Naive thymus-derived CD4-positive, alpha-beta T cell (primary cell): ENCODE results near the gene STAT5B. TPM values are rescaled to one million over a fixed set of nuclear protein-coding genes. Genes with fewer than 3 reads are reported as not detected.
"Not testable (repeated sequence)": the region's sequence is repeated elsewhere in the genome, so short reads cannot be mapped to it uniquely, and the experiment has no call there.

Source experiments
- ATAC-seq: fragments of 150-1000 bp; cut with Tn5 transposase; 2 replicates; pipeline ENCODE4 v1.10.0; 2021; ENCODE audit warnings: mild to moderate bottlenecking, moderate library complexity
- CTCF ChIA-PET: fragments of 350-600 bp; sonication (Branson Sonifier 250); formaldehyde crosslinking; loops from one replicate; lab custom pipeline; 2021; ENCODE audit warnings: antibody characterized with exemption; lab: Charles Lee
- POLR2A ChIA-PET: fragments of 350-600 bp; sonication (Branson Sonifier 250); formaldehyde crosslinking; loops from one replicate; lab custom pipeline; 2021; ENCODE audit warnings: antibody characterized with exemption, inconsistent platforms; lab: Charles Lee
- DNase-seq, 9 donors: peaks; one replicate each; pipeline versions ENCODE4 v3.0.0 to v3.0.0-alpha.2; 2020 to 2022; ENCODE audit warnings: mixed read lengths in 1 of 9
- H3K27ac ChIP-seq: one replicate; pipeline ENCODE4 v1.7.0; 2013; ENCODE audit warnings: mild to moderate bottlenecking, low read depth, low read length, moderate library complexity
- H3K27me3 ChIP-seq, 2 donors: one replicate each; pipeline ENCODE4 v1.7.0; 2013; ENCODE audit warnings: low read length in 2 of 2, mild to moderate bottlenecking in 2 of 2, moderate library complexity in 2 of 2; ENCODE audit not compliant: control insufficient read depth in 2 of 2, insufficient read depth in 2 of 2
- H3K36me3 ChIP-seq, 3 experiments: 1 replicate in 2 of 3; 2 replicates in 1 of 3; pipeline ENCODE4 v1.7.0; 2013; ENCODE audit warnings: low read length in 3 of 3, mild to moderate bottlenecking in 3 of 3, moderate library complexity in 1 of 3; ENCODE audit not compliant: insufficient read depth in 3 of 3, control insufficient read depth in 2 of 3
- H3K4me1 ChIP-seq, 2 donors: one replicate each; pipeline ENCODE4 v1.7.0; 2013; ENCODE audit warnings: low read length in 2 of 2, mild to moderate bottlenecking in 2 of 2, moderate library complexity in 1 of 2; ENCODE audit not compliant: control insufficient read depth in 2 of 2, insufficient read depth in 2 of 2
- H3K4me3 ChIP-seq: 2 replicates; pipeline ENCODE4 v1.7.0; 2013; ENCODE audit warnings: mild to moderate bottlenecking, low read length
- H3K9me3 ChIP-seq, 3 experiments: 1 replicate in 2 of 3; 2 replicates in 1 of 3; pipeline ENCODE4 v1.7.0; 2013; ENCODE audit warnings: low read length in 3 of 3; ENCODE audit not compliant: control insufficient read depth in 2 of 3
- H3K27ac Mint-ChIP-seq, 9 donors: one replicate each; pipeline ENCODE4 v1.8.0; 2020 to 2022; ENCODE audit warnings: mixed read lengths in 9 of 9, mild to moderate bottlenecking in 8 of 9, moderate library complexity in 5 of 9, inconsistent platforms in 2 of 9
- H3K27me3 Mint-ChIP-seq, 5 donors: one replicate each; pipeline ENCODE4 v1.8.0; 2021 to 2022; ENCODE audit warnings: mixed read lengths in 5 of 5, mild to moderate bottlenecking in 1 of 5
- H3K36me3 Mint-ChIP-seq, 5 donors: one replicate each; pipeline ENCODE4 v1.8.0; 2020 to 2022; ENCODE audit warnings: mixed read lengths in 5 of 5, mild to moderate bottlenecking in 3 of 5, inconsistent platforms in 1 of 5
- H3K4me1 Mint-ChIP-seq, 7 donors: one replicate each; pipeline ENCODE4 v1.8.0; 2020 to 2022; ENCODE audit warnings: mixed read lengths in 7 of 7, mild to moderate bottlenecking in 3 of 7, inconsistent platforms in 1 of 7
- H3K4me3 Mint-ChIP-seq, 10 donors: one replicate each; pipeline ENCODE4 v1.8.0; 2020 to 2022; ENCODE audit warnings: mild to moderate bottlenecking in 10 of 10, mixed read lengths in 10 of 10, moderate library complexity in 6 of 10, inconsistent platforms in 2 of 10
- H3K9me3 Mint-ChIP-seq, 11 donors: one replicate each; pipeline ENCODE4 v1.8.0; 2020 to 2022; ENCODE audit warnings: mixed read lengths in 11 of 11, mild to moderate bottlenecking in 4 of 11, inconsistent platforms in 1 of 11, moderate library complexity in 1 of 11
- intact Hi-C, 2 donors: fragments of 100-400 bp; cut with micrococcal nuclease; formaldehyde crosslinking; loops; one replicate each; pipeline ENCODE4 v1.15.1; 2023
- polyA plus RNA-seq, 2 donors: library from polyadenylated mRNA; unstranded; fragments of 300-500 nt; fragmentation: Illumina TruSeq; gene quantifications; one replicate each; pipeline ENCODE4 v1.2.3, GENCODE V29; 2021
- total RNA-seq, 6 experiments: library from RNA in 5 of 6; stranded (reverse) in 5 of 6; gene quantifications; 1 replicate in 5 of 6; 2 replicates in 1 of 6; pipeline ENCODE4 v1.2.3 and lab custom pipeline; 2021 to 2026

Gene STAT5B
- total and polyA plus RNA-seq, 7 experiments from 2014 or later = 98.0 to 192 (median 149) TPM

GRCh38 chr17:42317967-42318366 is 41.8 kb upstream of the STAT5B start:
- ChIA-PET POLR2A (interaction anchor here (0.7 to 2.5 kb wide), 5 partner anchors 9 to 79 kb away, joined by 3 to 16 read pairs (median 4); partner anchors contain the start of gene STAT3), CTCF (interaction anchor here (0.6 to 16.1 kb wide), 3 partner anchors 71 to 96 kb away, joined by 3 to 264 read pairs (median 8); partner anchors contain the start of gene STAT3)
- H3K9me3 ChIP-seq, H3K27ac ChIP-seq, H3K27me3 ChIP-seq, ATAC-seq, H3K4me3 ChIP-seq, H3K27me3 Mint-ChIP-seq, DNase-seq, H3K9me3 Mint-ChIP-seq: not testable (repeated sequence)
- Mint-ChIP-seq H3K4me3 (peak overlapping the region in 2 of 10 donors; percentile 11 to 18), H3K4me1 (peaks cover 42 to 90% (median 76%) of the 10 kb centered on the region in 7 donors), H3K27ac (peak overlapping the region in 7 of 9 donors; percentile 41 to 92 (median 79)), H3K36me3 (peaks cover 5 to 42% (median 14%) of the 10 kb centered on the region in 5 donors)
- Histone ChIP-seq H3K36me3 (peaks cover 0 to 31% (median 11%) of the 10 kb centered on the region in 3 experiments), H3K4me1 (peaks cover 10 to 63% of the 10 kb centered on the region in 2 donors)
- intact Hi-C loops = loop anchor here in 1 of 2 donors (10.0 kb wide), 2 partner anchors 303 to 357 kb away; partner anchors contain the start of genes DNAJC7 and PLEKHH3

- H3K36me3 ChIP-seq = peaks cover 0 to 27% (median 10%) of the 10 kb centered on the region in 3 experiments
- no peaks in the 10 kb centered on the region for H3K27me3 ChIP-seq
- intact Hi-C loops = loop anchor here in 1 of 2 donors (10.0 kb wide), 2 partner anchors 303 to 357 kb away; partner anchors contain the start of genes DNAJC7 and PLEKHH3
- no peak for ATAC-seq
- H3K9me3 Mint-ChIP-seq = no peaks in the 10 kb centered on the region
- peaks cover 5 to 38% (median 11%) of the 10 kb centered on the region in 5 donors for H3K36me3 Mint-ChIP-seq
- ChIA-PET CTCF (interaction anchor here (0.6 to 16.1 kb wide), 5 partner anchors 71 to 122 kb away, joined by 3 to 264 read pairs (median 3); partner anchors contain the start of gene STAT3), POLR2A (interaction anchor here (0.6 to 2.5 kb wide), 7 partner anchors 8 to 95 kb away, joined by 3 to 16 read pairs (median 3); partner anchors contain the start of gene STAT3)
- H3K9me3 ChIP-seq = no peaks in the 10 kb centered on the region
- peaks cover 42 to 89% (median 74%) of the 10 kb centered on the region in 7 donors for H3K4me1 Mint-ChIP-seq
- no peak for DNase-seq
- H3K27ac ChIP-seq = peak overlapping the region; percentile 0
- H3K4me3 Mint-ChIP-seq = peak overlapping the region in 4 of 10 donors; percentile 2 to 33 (median 18)
- no peaks in the 10 kb centered on the region for H3K27me3 Mint-ChIP-seq
- peaks cover 10 to 62% of the 10 kb centered on the region in 2 donors for H3K4me1 ChIP-seq
- H3K27ac Mint-ChIP-seq = peak overlapping the region; percentile 41 to 92 (median 79)
- H3K4me3 ChIP-seq = no peak overlapping the region
Measured at GRCh38 chr17:42317266-42317845, 41.2 kb upstream of the STAT5B start.

- Histone ChIP-seq H3K4me1 (peaks cover 14 to 63% of the 10 kb centered on the region in 2 donors), H3K4me3 (no peak overlapping the region), H3K36me3 (peaks cover 0 to 21% (median 4%) of the 10 kb centered on the region in 3 experiments), H3K9me3 (no peaks in the 10 kb centered on the region), H3K27ac (no peak overlapping the region), H3K27me3 (no peaks in the 10 kb centered on the region)
- Mint-ChIP-seq H3K4me3 (peak overlapping the region in 5 of 10 donors; percentile 15 to 44 (median 40)), H3K36me3 (peaks cover 5 to 32% (median 5%) of the 10 kb centered on the region in 5 donors), H3K9me3 (no peaks in the 10 kb centered on the region), H3K4me1 (peaks cover 41 to 87% (median 73%) of the 10 kb centered on the region in 7 donors), H3K27ac (peak overlapping the region; percentile 41 to 92 (median 85)), H3K27me3 (no peaks in the 10 kb centered on the region)
- ATAC-seq (no peak), DNase-seq (no peak)
- intact Hi-C loops = loop anchor here in 1 of 2 donors (10.0 kb wide), 2 partner anchors 302 to 358 kb away; partner anchors contain the start of genes DNAJC7 and PLEKHH3
- ChIA-PET POLR2A (interaction anchor here (0.5 to 6.8 kb wide), 6 partner anchors 14 to 154 kb away, joined by 3 to 38 read pairs (median 3); partner anchors contain the start of gene STAT3), CTCF (interaction anchor here (0.7 to 16.1 kb wide), 4 partner anchors 88 to 125 kb away, joined by 3 to 264 read pairs (median 28); no protein-coding TSS in a partner anchor)
Measured at GRCh38 chr17:42316755-42317154, 40.6 kb upstream of the STAT5B start.

GRCh38 chr17:42315402-42316156 is 39.4 kb upstream of the STAT5B start:
- H3K27me3 Mint-ChIP-seq = no peaks in the 10 kb centered on the region
- Histone ChIP-seq H3K4me3 (peak overlapping the region; percentile 27), H3K4me1 (peaks cover 16 to 75% of the 10 kb centered on the region in 2 donors), H3K36me3 (peaks cover 0 to 25% (median 4%) of the 10 kb centered on the region in 3 experiments), H3K9me3 (no peaks in the 10 kb centered on the region), H3K27ac (peak overlapping the region; percentile 59), H3K27me3 (no peaks in the 10 kb centered on the region)
- H3K9me3 Mint-ChIP-seq = no peaks in the 10 kb centered on the region
- DNase-seq (peak in 7 of 9 donors; percentile 47 to 75 (median 62)), ATAC-seq (peak; percentile 44)
- ChIA-PET POLR2A (interaction anchor here (1.2 to 9.1 kb wide), 6 partner anchors 10 to 172 kb away, joined by 3 to 88 read pairs (median 20); partner anchors contain the start of genes STAT3 and STAT5A), CTCF (interaction anchor here (0.6 to 16.1 kb wide), 7 partner anchors 10 to 213 kb away, joined by 3 to 264 read pairs (median 4); no protein-coding TSS in a partner anchor)
- peaks cover 0 to 33% (median 5%) of the 10 kb centered on the region in 5 donors for H3K36me3 Mint-ChIP-seq
- peak overlapping the region; percentile 55 to 94 (median 85) for H3K27ac Mint-ChIP-seq
- intact Hi-C loops = loop anchor here in 1 of 2 donors (2.0 to 10.0 kb wide), 3 partner anchors 67 to 359 kb away; partner anchors contain the start of genes DNAJC7 and PLEKHH3
- H3K4me3 Mint-ChIP-seq = peak overlapping the region; percentile 34 to 84 (median 66)
- H3K4me1 Mint-ChIP-seq = peaks cover 48 to 89% (median 79%) of the 10 kb centered on the region in 7 donors

- CTCF ChIA-PET = interaction anchor here (0.7 to 9.4 kb wide), 12 partner anchors 8 to 229 kb away, joined by 3 to 54 read pairs (median 4); partner anchors contain the start of gene STAT3
- peaks cover 51 to 90% (median 82%) of the 10 kb centered on the region in 7 donors for H3K4me1 Mint-ChIP-seq
- H3K27me3 Mint-ChIP-seq = no peaks in the 10 kb centered on the region
- Histone ChIP-seq H3K4me1 (peaks cover 13 to 68% of the 10 kb centered on the region in 2 donors), H3K36me3 (peaks cover 7 to 41% (median 8%) of the 10 kb centered on the region in 3 experiments), H3K27me3 (no peaks in the 10 kb centered on the region), H3K27ac (peak overlapping the region; percentile 69), H3K9me3 (no peaks in the 10 kb centered on the region), H3K4me3 (no peak overlapping the region)
- H3K36me3 Mint-ChIP-seq = peaks cover 0 to 31% (median 6%) of the 10 kb centered on the region in 5 donors
- H3K27ac Mint-ChIP-seq = peak overlapping the region; percentile 62 to 94 (median 85)
- intact Hi-C loops = loop anchor here (1.0 to 10.0 kb wide), 8 partner anchors 8 to 361 kb away; partner anchors contain the start of genes ATP6V0A1 (in 1 of the 2), DNAJC7 (in 1 of the 2), PLEKHH3 (in 1 of the 2) and STAT5A (in 1 of the 2)
- H3K9me3 Mint-ChIP-seq = no peaks in the 10 kb centered on the region
- POLR2A ChIA-PET = interaction anchor here (0.5 to 9.1 kb wide), 16 partner anchors 7 to 297 kb away, joined by 3 to 88 read pairs (median 6); partner anchors contain the start of genes DNAJC7, STAT3 and STAT5A
- ATAC-seq = no peak
- H3K4me3 Mint-ChIP-seq = peak overlapping the region; percentile 39 to 82 (median 68)
- DNase-seq = peak in 4 of 9 donors; percentile 21 to 68 (median 32)
Measured at GRCh38 chr17:42313773-42314566, 37.8 kb upstream of the STAT5B start.
